Esophagus (tissue), 2 donors: ENCODE results near the gene SF3B6. TPM values are rescaled to one million over a fixed set of nuclear protein-coding genes. Genes with fewer than 3 reads are reported as not detected.

ENCODE experiments used
- H3K27ac ChIP-seq, 2 donors: one replicate each; pipeline ENCODE4 v1.5.1; 2013; ENCODE audit warnings: low read depth in 2 of 2, mild to moderate bottlenecking in 2 of 2, inconsistent platforms in 1 of 2, low read length in 1 of 2, moderate library complexity in 1 of 2
- H3K27me3 ChIP-seq, 2 donors: one replicate each; pipeline ENCODE4 v1.6.1; 2013; ENCODE audit warnings: low read length in 2 of 2, control low read depth in 1 of 2, mild to moderate bottlenecking in 1 of 2; ENCODE audit not compliant: insufficient read depth in 2 of 2, control insufficient read depth in 1 of 2
- H3K36me3 ChIP-seq, 2 donors: one replicate each; pipeline ENCODE4 v1.6.1; 2013; ENCODE audit warnings: low read length in 1 of 2; ENCODE audit not compliant: control insufficient read depth in 2 of 2, insufficient read depth in 2 of 2
- H3K4me1 ChIP-seq, 2 donors: one replicate each; pipeline ENCODE4 v1.6.1; 2013; ENCODE audit warnings: low read length in 1 of 2; ENCODE audit not compliant: control insufficient read depth in 2 of 2, insufficient read depth in 2 of 2
- H3K4me3 ChIP-seq, 2 donors: one replicate each; pipeline ENCODE4 v1.5.1; 2013; ENCODE audit warnings: low read length in 2 of 2, mild to moderate bottlenecking in 2 of 2, low read depth in 1 of 2, moderate library complexity in 1 of 2
- H3K9me3 ChIP-seq, 2 donors: one replicate each; pipeline ENCODE4 v1.6.1; 2013; ENCODE audit warnings: mild to moderate bottlenecking in 2 of 2, low read depth in 1 of 2, low read length in 1 of 2, moderate library complexity in 1 of 2; ENCODE audit not compliant: control insufficient read depth in 2 of 2, insufficient read depth in 1 of 2
- WGBS, 2 donors: extraction: QIAGEN DNeasy Blood & Tissue Kit; methylation state at CpG; one replicate each; pipeline ENCODE4 v1.1.7; 2013; 5-methylcytosine and 5-hydroxymethylcytosine counted together
- polyA plus RNA-seq, 2 donors: library from polyadenylated mRNA; stranded (reverse); fragments of 200-250 nt; gene quantifications; one replicate each; pipeline ENCODE4 v1.2.3, GENCODE V29; 2013
- donor health status: healthy with polysubstance abuse.
- donor health status: Bipolar disorder and iron deficiency.

SF3B6 gene
- polyA plus RNA-seq, 2 donors: 92.1 to 139 TPM

GRCh38 chr2:24022975-24023575, 53.1 kb downstream of the SF3B6 start:
- Histone ChIP-seq H3K4me1 (no peaks in the 10 kb centered on the region), H3K27me3 (no peaks in the 10 kb centered on the region), H3K9me3 (no peaks in the 10 kb centered on the region), H3K36me3 (peaks cover 2 to 21% of the 10 kb centered on the region in 2 donors), H3K27ac (no peak overlapping the region), H3K4me3 (no peak overlapping the region)
- WGBS, 2 donors: 84 to 88% methylated on average over 15 to 16 of the region's 16 CpGs

- no peaks in the 10 kb centered on the region for H3K9me3 ChIP-seq
- no peak overlapping the region for H3K4me3 ChIP-seq
- H3K27ac ChIP-seq: no peak overlapping the region
- H3K27me3 ChIP-seq: no peaks in the 10 kb centered on the region
- H3K4me1 ChIP-seq: no peaks in the 10 kb centered on the region
- 94 to 95% methylated on average over 14 of the region's 14 CpGs for WGBS, 2 donors
- H3K36me3 ChIP-seq: peaks cover 2 to 21% of the 10 kb centered on the region in 2 donors
Measured at GRCh38 chr2:24022324-24022974, 53.7 kb downstream of the SF3B6 start.

GRCh38 chr2:24021122-24021998, 54.8 kb downstream of the SF3B6 start:
- no peaks in the 10 kb centered on the region for H3K27me3 ChIP-seq
- WGBS, 2 donors: 75 to 78% methylated on average over 19 of the region's 19 CpGs

GRCh38 chr2:24020244-24020643, 55.9 kb downstream of the SF3B6 start:
- H3K27me3 ChIP-seq: no peaks in the 10 kb centered on the region
- no peaks in the 10 kb centered on the region for H3K4me1 ChIP-seq
- no peak overlapping the region for H3K27ac ChIP-seq
- 76 to 86% methylated on average over 4 of the region's 4 CpGs for WGBS, 2 donors
- peaks cover 2 to 19% of the 10 kb centered on the region in 2 donors for H3K36me3 ChIP-seq
- no peak overlapping the region for H3K4me3 ChIP-seq
- H3K9me3 ChIP-seq: no peaks in the 10 kb centered on the region

More at GRCh38 chr2:24021122-24021998, 54.8 kb downstream of the SF3B6 start:
- Histone ChIP-seq H3K4me3 (no peak overlapping the region), H3K9me3 (no peaks in the 10 kb centered on the region), H3K27ac (no peak overlapping the region), H3K36me3 (peaks cover 2 to 21% of the 10 kb centered on the region in 2 donors), H3K4me1 (no peaks in the 10 kb centered on the region)

GRCh38 chr2:24019729-24020128, 56.4 kb downstream of the SF3B6 start:
- H3K9me3 ChIP-seq: no peaks in the 10 kb centered on the region
- no peak overlapping the region for H3K27ac ChIP-seq
- no peaks in the 10 kb centered on the region for H3K4me1 ChIP-seq
- peaks cover 2 to 14% of the 10 kb centered on the region in 2 donors for H3K36me3 ChIP-seq
- WGBS, 2 donors: 86 to 89% methylated on average over 5 of the region's 5 CpGs
- no peaks in the 10 kb centered on the region for H3K27me3 ChIP-seq
- no peak overlapping the region for H3K4me3 ChIP-seq

- H3K27ac ChIP-seq: no peak overlapping the region
- no peaks in the 10 kb centered on the region for H3K9me3 ChIP-seq
- H3K4me1 ChIP-seq: no peaks in the 10 kb centered on the region
- WGBS, 2 donors: 81 to 85% methylated on average over 9 of the region's 9 CpGs
- no peaks in the 10 kb centered on the region for H3K27me3 ChIP-seq
- H3K4me3 ChIP-seq: no peak overlapping the region
- H3K36me3 ChIP-seq: peaks cover 2 to 6% of the 10 kb centered on the region in 2 donors
Measured at GRCh38 chr2:24018241-24018640, 57.9 kb downstream of the SF3B6 start.

- no peak overlapping the region for H3K4me3 ChIP-seq
- H3K27me3 ChIP-seq: no peaks in the 10 kb centered on the region
- no peaks in the 10 kb centered on the region for H3K9me3 ChIP-seq
- H3K27ac ChIP-seq: no peak overlapping the region
- 82 to 85% methylated on average over 7 to 8 of the region's 8 CpGs for WGBS, 2 donors
- no peaks in the 10 kb centered on the region for H3K4me1 ChIP-seq
- peaks cover 0 to 2% of the 10 kb centered on the region in 2 donors for H3K36me3 ChIP-seq
Measured at GRCh38 chr2:24017711-24018110, 58.4 kb downstream of the SF3B6 start.

Other genes starting within 250 kb of the SF3B6 start
- 1 to 10 TPM; 4.0 to 5.8 TPM for gene ATAD2B, start 149.2 kb downstream of the SF3B6 start, polyA plus RNA-seq
- 1 to 10 TPM; 5.8 to 6.4 TPM for gene UBXN2A, start 135.9 kb downstream of the SF3B6 start, polyA plus RNA-seq
- under 1 TPM; 0.05 to 0.08 TPM for gene MFSD2B, start 66.2 kb downstream of the SF3B6 start, polyA plus RNA-seq
- gene WDCP, start 28.9 kb downstream of the SF3B6 start, polyA plus RNA-seq: 1 to 10 TPM; 1.2 to 1.9 TPM
- 1 to 10 TPM; 6.7 to 7.6 TPM for gene FKBP1B, start 26.6 kb downstream of the SF3B6 start, polyA plus RNA-seq
- gene TP53I3, start 8.5 kb upstream of the SF3B6 start, polyA plus RNA-seq: 100 to 1,000 TPM; 116 to 123 TPM
- under 1 TPM; 0.39 to 0.55 TPM for gene PFN4, start 47.0 kb upstream of the SF3B6 start, polyA plus RNA-seq
- 1 to 10 TPM; 4.8 to 9.0 TPM for gene FAM228B, start 47.1 kb upstream of the SF3B6 start, polyA plus RNA-seq
- under 1 TPM; 0.16 to 0.22 TPM for gene FAM228A, start 98.7 kb upstream of the SF3B6 start, polyA plus RNA-seq